ENCODE results near the gene MAP3K8. TPM values are rescaled to one million over a fixed set of nuclear protein-coding genes. Genes with fewer than 3 reads are reported as not detected.
"Not testable (repeated sequence)": the region's sequence is repeated elsewhere in the genome, so short reads cannot be mapped to it uniquely, and the experiment has no call there.

Gene MAP3K8
- total RNA-seq, 1 donor from 2014 or later, result 1.7 TPM

- Mint-ChIP-seq H3K4me1 (ENCODE audit: low read depth, unreplicated experiment) (peaks cover 2% of the 10 kb centered on the region), H3K27me3 (ENCODE audit: unreplicated experiment) (no peaks in the 10 kb centered on the region), H3K36me3 (ENCODE audit: unreplicated experiment) (no peaks in the 10 kb centered on the region), H3K27ac (ENCODE audit: unreplicated experiment) (no peak overlapping the region), H3K4me3 (ENCODE audit: unreplicated experiment) (no peak overlapping the region), H3K9me3 (ENCODE audit: unreplicated experiment) (no peaks in the 10 kb centered on the region)
- no peak for TF ChIP-seq CTCF (IDR thresholded peaks at IDR 0.05; ENCODE audit: partially characterized antibody, unreplicated experiment)
- DNase-seq, result no peak
Observed at GRCh38 chr10:30420266-30420665, 13.7 kb upstream of the MAP3K8 start.

GRCh38 chr10:30420766-30421165 is 13.2 kb upstream of the MAP3K8 start:
- no peaks in the 10 kb centered on the region for H3K9me3 Mint-ChIP-seq (ENCODE audit: unreplicated experiment)
- TF ChIP-seq CTCF (IDR thresholded peaks at IDR 0.05; ENCODE audit: partially characterized antibody, unreplicated experiment), result no peak
- no peak overlapping the region for H3K4me3 Mint-ChIP-seq (ENCODE audit: unreplicated experiment)

GRCh38 chr10:30422151-30422695 is 11.8 kb upstream of the MAP3K8 start:
- Mint-ChIP-seq H3K27ac (ENCODE audit: unreplicated experiment) (no peak overlapping the region), H3K9me3 (ENCODE audit: unreplicated experiment) (no peaks in the 10 kb centered on the region), H3K4me1 (ENCODE audit: low read depth, unreplicated experiment) (peaks cover 2% of the 10 kb centered on the region), H3K4me3 (ENCODE audit: unreplicated experiment) (no peak overlapping the region), H3K36me3 (ENCODE audit: unreplicated experiment) (no peaks in the 10 kb centered on the region), H3K27me3 (ENCODE audit: unreplicated experiment) (no peaks in the 10 kb centered on the region)
- DNase-seq, result no peak
- TF ChIP-seq CTCF (IDR thresholded peaks at IDR 0.05; ENCODE audit: partially characterized antibody, unreplicated experiment), result no peak

More at GRCh38 chr10:30420766-30421165, 13.2 kb upstream of the MAP3K8 start:
- no peaks in the 10 kb centered on the region for H3K36me3 Mint-ChIP-seq (ENCODE audit: unreplicated experiment)
- no peak overlapping the region for H3K27ac Mint-ChIP-seq (ENCODE audit: unreplicated experiment)
- DNase-seq, result no peak
- no peaks in the 10 kb centered on the region for H3K27me3 Mint-ChIP-seq (ENCODE audit: unreplicated experiment)
- peaks cover 2% of the 10 kb centered on the region for H3K4me1 Mint-ChIP-seq (ENCODE audit: low read depth, unreplicated experiment)

GRCh38 chr10:30422981-30423654 is 10.9 kb upstream of the MAP3K8 start:
- no peak overlapping the region for H3K4me3 Mint-ChIP-seq (ENCODE audit: unreplicated experiment)

GRCh38 chr10:30423655-30424275 is 10.2 kb upstream of the MAP3K8 start:
- not testable (repeated sequence) for H3K27me3 Mint-ChIP-seq (ENCODE audit: unreplicated experiment); H3K27ac Mint-ChIP-seq (ENCODE audit: unreplicated experiment); H3K4me1 Mint-ChIP-seq (ENCODE audit: low read depth, unreplicated experiment); H3K9me3 Mint-ChIP-seq (ENCODE audit: unreplicated experiment); H3K36me3 Mint-ChIP-seq (ENCODE audit: unreplicated experiment); H3K4me3 Mint-ChIP-seq (ENCODE audit: unreplicated experiment); DNase-seq

More at GRCh38 chr10:30422981-30423654, 10.9 kb upstream of the MAP3K8 start:
- H3K36me3 Mint-ChIP-seq (ENCODE audit: unreplicated experiment), result no peaks in the 10 kb centered on the region
- no peaks in the 10 kb centered on the region for H3K27me3 Mint-ChIP-seq (ENCODE audit: unreplicated experiment)
- no peak for DNase-seq
- H3K9me3 Mint-ChIP-seq (ENCODE audit: unreplicated experiment), result no peaks in the 10 kb centered on the region
- TF ChIP-seq CTCF (IDR thresholded peaks at IDR 0.05; ENCODE audit: partially characterized antibody, unreplicated experiment), result no peak
- H3K4me1 Mint-ChIP-seq (ENCODE audit: low read depth, unreplicated experiment), result peaks cover 2% of the 10 kb centered on the region
- no peak overlapping the region for H3K27ac Mint-ChIP-seq (ENCODE audit: unreplicated experiment)

All from glutamatergic neuron (in vitro differentiated cells).